HEK293 (cell line): ENCODE results near the gene IL36G.

Experiments
- CTCF ChIA-PET: fragments of 350-600 bp; formaldehyde crosslinking; extraction: SDS; loops from one replicate; lab custom pipeline; 2021; ENCODE audit warnings: antibody characterized with exemption; lab: Yijun Ruan, JAX
- POLR2A ChIA-PET: fragments of 300-600 bp; formaldehyde crosslinking; extraction: SDS; loops from one replicate; lab custom pipeline; 2020; ENCODE audit warnings: antibody characterized with exemption, inconsistent platforms; lab: Yijun Ruan, JAX
- H3K27ac ChIP-seq: fragments of 200-500 bp; sonication (Bioruptor generic); 2 replicates; pipeline ENCODE4 v1.5.1; 2014; ENCODE audit warnings: low read depth, low read length, control low read depth, inconsistent platforms; ENCODE audit errors: extremely low read depth
- H3K36me3 ChIP-seq, 2 experiments: fragments of 200-500 bp in 1 of 2; sonication (Bioruptor generic) in 1 of 2; 1 replicate in 1 of 2; 2 replicates in 1 of 2; pipeline ENCODE4 v1.5.1; 2014 to 2017; ENCODE audit warnings: inconsistent platforms in 2 of 2, low read length in 2 of 2; ENCODE audit not compliant: control insufficient read depth in 2 of 2, insufficient read depth in 1 of 2
- H3K4me1 ChIP-seq: fragments of 200-500 bp; sonication (Bioruptor generic); 2 replicates; pipeline ENCODE4 v1.5.1; 2014; ENCODE audit warnings: mild to moderate bottlenecking, low read length, inconsistent platforms; ENCODE audit not compliant: control insufficient read depth, insufficient read depth
- H3K4me3 ChIP-seq: 2 replicates; pipeline ENCODE4 v1.5.1; 2011; ENCODE audit warnings: low read depth, mild to moderate bottlenecking, control low read depth, low read length, moderate library complexity
- H3K9me3 ChIP-seq: fragments of 200-500 bp; sonication (Bioruptor generic); 2 replicates; pipeline ENCODE4 v1.5.1; 2014; ENCODE audit warnings: low read depth, low read length, inconsistent platforms; ENCODE audit not compliant: control insufficient read depth, insufficient read depth
- SP3 ChIP-seq: fragments of 450-650 bp; formaldehyde crosslinking; IDR thresholded peaks from 2 replicates; pipeline ENCODE4 v1.5.1; 2016; ENCODE audit warnings: missing biosample characterization, missing genetic modification characterization
- ZNF112 ChIP-seq: fragments of 450-650 bp; formaldehyde crosslinking; IDR thresholded peaks from 2 replicates; pipeline ENCODE4 v1.5.0; 2017; ENCODE audit warnings: missing biosample characterization, missing genetic modification characterization
- ZNF132 ChIP-seq: fragments of 450-650 bp; formaldehyde crosslinking; IDR thresholded peaks from 2 replicates; pipeline ENCODE4 v1.5.1; 2017; ENCODE audit warnings: missing biosample characterization, missing genetic modification characterization, borderline replicate concordance
- ZNF155 ChIP-seq: fragments of 450-650 bp; formaldehyde crosslinking; IDR thresholded peaks from 2 replicates; pipeline ENCODE4 v1.5.1; 2016; ENCODE audit warnings: missing biosample characterization, missing genetic modification characterization
- ZNF169 ChIP-seq: fragments of 450-650 bp; formaldehyde crosslinking; IDR thresholded peaks from 2 replicates; pipeline ENCODE4 v1.5.1; 2016; ENCODE audit warnings: missing biosample characterization, missing genetic modification characterization
- ZNF239 ChIP-seq: fragments of 450-650 bp; formaldehyde crosslinking; IDR thresholded peaks from 2 replicates; pipeline ENCODE4 v1.5.1; 2016; ENCODE audit warnings: missing biosample characterization, missing genetic modification characterization
- ZNF37A ChIP-seq: fragments of 450-650 bp; IDR thresholded peaks from 2 replicates; pipeline ENCODE4 v1.5.1; 2018; ENCODE audit warnings: missing biosample characterization, missing genetic modification characterization
- ZNF510 ChIP-seq: fragments of 450-650 bp; formaldehyde crosslinking; IDR thresholded peaks from 2 replicates; pipeline ENCODE4 v1.5.1; 2018; ENCODE audit warnings: mild to moderate bottlenecking, missing genetic modification characterization, missing biosample characterization; ENCODE audit not compliant: insufficient replicate concordance
- ZNF518A ChIP-seq: fragments of 450-650 bp; formaldehyde crosslinking; conservative IDR thresholded peaks from 2 replicates; pipeline ENCODE4 v1.5.1; 2016; ENCODE audit warnings: low read depth, missing biosample characterization, missing genetic modification characterization
- ZNF621 ChIP-seq: fragments of 450-650 bp; formaldehyde crosslinking; IDR thresholded peaks from 2 replicates; pipeline ENCODE4 v1.5.1; 2017; ENCODE audit warnings: missing biosample characterization, missing genetic modification characterization
- ZNF623 ChIP-seq: fragments of 450-650 bp; formaldehyde crosslinking; IDR thresholded peaks from 2 replicates; pipeline ENCODE4 v1.5.1; 2016; ENCODE audit warnings: missing biosample characterization, missing genetic modification characterization
- ZNF843 ChIP-seq: fragments of 450-650 bp; formaldehyde crosslinking; IDR thresholded peaks from 2 replicates; pipeline ENCODE4 v1.5.1; 2016; ENCODE audit warnings: missing biosample characterization, missing genetic modification characterization
- TF ChIP-seq, protein P1 (sequence below): fragments of 450-650 bp; formaldehyde crosslinking; IDR thresholded peaks from 2 replicates; pipeline ENCODE4 v1.5.1; 2016; ENCODE audit warnings: missing biosample characterization, missing genetic modification characterization, borderline replicate concordance
- TF ChIP-seq, protein P2 (sequence below): fragments of 450-650 bp; formaldehyde crosslinking; optimal IDR thresholded peaks from 2 replicates; pipeline ENCODE3; 2016; ENCODE audit warnings: missing biosample characterization, mild to moderate bottlenecking, missing genetic modification characterization
- TF ChIP-seq, protein P3 (sequence below): fragments of 450-650 bp; formaldehyde crosslinking; IDR thresholded peaks from 2 replicates; pipeline ENCODE4 v1.5.1; 2016; ENCODE audit warnings: missing biosample characterization, missing genetic modification characterization

The IL36G gene

GRCh38 chr2:112940859-112941625 lies 36.8 kb upstream of the IL36G start:
- Histone ChIP-seq H3K4me3 (no peak overlapping the region), H3K27ac (no peak overlapping the region), H3K4me1 (no peaks in the 10 kb centered on the region), H3K9me3 (no peaks in the 10 kb centered on the region), H3K36me3 (no peaks in the 10 kb centered on the region)
- CTCF ChIA-PET = interaction anchor here (0.6 to 4.9 kb wide), 63 partner anchors 10 to 1053 kb away, joined by 3 to 177 read pairs (median 4); partner anchors contain the start of genes IL36A, IL36G and IL37
- POLR2A ChIA-PET = interaction anchor here (0.7 to 1.3 kb wide), 3 partner anchors 191 to 1009 kb away, joined by 3 to 7 read pairs (median 5); partner anchors contain the start of gene SLC20A1
- TF ChIP-seq, protein P1, sequence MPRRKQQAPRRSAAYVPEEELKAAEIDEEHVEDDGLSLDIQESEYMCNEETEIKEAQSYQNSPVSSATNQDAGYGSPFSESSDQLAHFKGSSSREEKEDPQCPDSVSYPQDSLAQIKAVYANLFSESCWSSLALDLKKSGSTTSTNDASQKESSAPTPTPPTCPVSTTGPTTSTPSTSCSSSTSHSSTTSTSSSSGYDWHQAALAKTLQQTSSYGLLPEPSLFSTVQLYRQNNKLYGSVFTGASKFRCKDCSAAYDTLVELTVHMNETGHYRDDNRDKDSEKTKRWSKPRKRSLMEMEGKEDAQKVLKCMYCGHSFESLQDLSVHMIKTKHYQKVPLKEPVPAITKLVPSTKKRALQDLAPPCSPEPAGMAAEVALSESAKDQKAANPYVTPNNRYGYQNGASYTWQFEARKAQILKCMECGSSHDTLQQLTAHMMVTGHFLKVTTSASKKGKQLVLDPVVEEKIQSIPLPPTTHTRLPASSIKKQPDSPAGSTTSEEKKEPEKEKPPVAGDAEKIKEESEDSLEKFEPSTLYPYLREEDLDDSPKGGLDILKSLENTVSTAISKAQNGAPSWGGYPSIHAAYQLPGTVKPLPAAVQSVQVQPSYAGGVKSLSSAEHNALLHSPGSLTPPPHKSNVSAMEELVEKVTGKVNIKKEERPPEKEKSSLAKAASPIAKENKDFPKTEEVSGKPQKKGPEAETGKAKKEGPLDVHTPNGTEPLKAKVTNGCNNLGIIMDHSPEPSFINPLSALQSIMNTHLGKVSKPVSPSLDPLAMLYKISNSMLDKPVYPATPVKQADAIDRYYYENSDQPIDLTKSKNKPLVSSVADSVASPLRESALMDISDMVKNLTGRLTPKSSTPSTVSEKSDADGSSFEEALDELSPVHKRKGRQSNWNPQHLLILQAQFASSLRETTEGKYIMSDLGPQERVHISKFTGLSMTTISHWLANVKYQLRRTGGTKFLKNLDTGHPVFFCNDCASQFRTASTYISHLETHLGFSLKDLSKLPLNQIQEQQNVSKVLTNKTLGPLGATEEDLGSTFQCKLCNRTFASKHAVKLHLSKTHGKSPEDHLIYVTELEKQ (tag by site-specific recombination) = no peak
- TF ChIP-seq ZNF239 (tag by site-specific recombination) (no peak), ZNF623 (tag by site-specific recombination) (no peak), ZNF155 (tag by site-specific recombination) (no peak), SP3 (tag by site-specific recombination) (no peak), ZNF37A (no peak), ZNF843 (tag by site-specific recombination) (no peak), ZNF169 (tag by site-specific recombination) (no peak), ZNF621 (tag by site-specific recombination) (no peak), ZNF518A (no peak), ZNF132 (no peak), ZNF510 (tag by site-specific recombination) (no peak), ZNF112 (no peak)
- TF ChIP-seq, protein P2, sequence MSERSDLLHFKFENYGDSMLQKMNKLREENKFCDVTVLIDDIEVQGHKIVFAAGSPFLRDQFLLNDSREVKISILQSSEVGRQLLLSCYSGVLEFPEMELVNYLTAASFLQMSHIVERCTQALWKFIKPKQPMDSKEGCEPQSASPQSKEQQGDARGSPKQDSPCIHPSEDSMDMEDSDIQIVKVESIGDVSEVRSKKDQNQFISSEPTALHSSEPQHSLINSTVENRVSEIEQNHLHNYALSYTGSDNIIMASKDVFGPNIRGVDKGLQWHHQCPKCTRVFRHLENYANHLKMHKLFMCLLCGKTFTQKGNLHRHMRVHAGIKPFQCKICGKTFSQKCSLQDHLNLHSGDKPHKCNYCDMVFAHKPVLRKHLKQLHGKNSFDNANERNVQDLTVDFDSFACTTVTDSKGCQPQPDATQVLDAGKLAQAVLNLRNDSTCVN (tag by site-specific recombination) = no peak
- TF ChIP-seq, protein P3, sequence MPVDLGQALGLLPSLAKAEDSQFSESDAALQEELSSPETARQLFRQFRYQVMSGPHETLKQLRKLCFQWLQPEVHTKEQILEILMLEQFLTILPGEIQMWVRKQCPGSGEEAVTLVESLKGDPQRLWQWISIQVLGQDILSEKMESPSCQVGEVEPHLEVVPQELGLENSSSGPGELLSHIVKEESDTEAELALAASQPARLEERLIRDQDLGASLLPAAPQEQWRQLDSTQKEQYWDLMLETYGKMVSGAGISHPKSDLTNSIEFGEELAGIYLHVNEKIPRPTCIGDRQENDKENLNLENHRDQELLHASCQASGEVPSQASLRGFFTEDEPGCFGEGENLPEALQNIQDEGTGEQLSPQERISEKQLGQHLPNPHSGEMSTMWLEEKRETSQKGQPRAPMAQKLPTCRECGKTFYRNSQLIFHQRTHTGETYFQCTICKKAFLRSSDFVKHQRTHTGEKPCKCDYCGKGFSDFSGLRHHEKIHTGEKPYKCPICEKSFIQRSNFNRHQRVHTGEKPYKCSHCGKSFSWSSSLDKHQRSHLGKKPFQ (tag by site-specific recombination) = no peak
